DOHH2 (cell line): ENCODE data around the gene UBE2H.

ENCODE experiments used
- EZH2phosphoT487 ChIP-seq: fragments of 200-600 bp; sonication (generic); IDR thresholded peaks from 2 replicates; pipeline ENCODE4 v1.6.1; 2017; ENCODE audit warnings: borderline replicate concordance, mild to moderate bottlenecking, antibody characterized with exemption, low read length, moderate library complexity, mixed read lengths
- TF ChIP-seq, protein P1 (sequence below): fragments of 200-600 bp; sonication (generic); IDR thresholded peaks from one replicate; pipeline ENCODE4 v1.5.1; 2014; ENCODE audit warnings: antibody characterized with exemption, mild to moderate bottlenecking, low read depth, low read length; ENCODE audit not compliant: poor library complexity, severe bottlenecking

DNA sequence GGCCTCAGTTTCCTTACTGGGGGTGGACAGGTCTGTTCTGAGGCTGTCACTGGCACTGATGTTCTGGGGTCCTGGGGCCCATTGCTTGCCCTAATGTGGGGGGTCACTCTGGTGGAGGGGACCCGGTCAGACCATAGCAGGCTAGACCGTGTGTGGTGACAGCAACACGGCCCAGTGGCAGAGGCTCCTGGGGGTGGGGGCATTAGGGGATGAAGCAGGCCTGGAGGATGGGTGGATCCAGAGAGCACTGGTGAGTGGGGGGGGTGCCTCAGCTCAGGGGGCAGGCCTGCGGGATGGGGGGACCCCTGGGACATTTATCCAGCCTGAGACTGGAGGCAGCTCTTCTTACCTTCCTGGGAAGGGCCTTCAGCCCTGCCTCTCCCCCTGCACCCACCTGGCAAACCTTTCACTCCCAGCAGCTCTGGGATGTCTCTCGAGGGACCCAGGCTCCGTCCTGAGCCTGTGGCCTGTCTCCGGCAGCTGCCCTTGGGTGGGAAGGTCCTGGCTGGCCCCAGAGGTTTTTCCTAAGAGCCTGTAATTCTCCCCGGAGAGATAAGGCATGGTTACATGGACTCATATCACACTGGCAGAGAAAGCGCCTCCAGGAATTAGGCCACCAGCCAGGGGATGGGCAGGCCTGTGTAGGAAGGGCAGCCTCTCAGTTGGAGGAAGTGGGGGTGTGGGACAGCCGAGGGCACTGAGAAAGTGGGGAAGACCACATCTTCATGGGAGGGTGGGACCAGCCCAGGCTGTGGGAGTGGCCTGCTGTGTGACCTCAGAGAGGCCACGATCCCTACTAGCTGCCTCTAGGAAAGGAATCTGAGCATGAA, 147.7 kb downstream of the UBE2H start:
- TF ChIP-seq, protein P1, sequence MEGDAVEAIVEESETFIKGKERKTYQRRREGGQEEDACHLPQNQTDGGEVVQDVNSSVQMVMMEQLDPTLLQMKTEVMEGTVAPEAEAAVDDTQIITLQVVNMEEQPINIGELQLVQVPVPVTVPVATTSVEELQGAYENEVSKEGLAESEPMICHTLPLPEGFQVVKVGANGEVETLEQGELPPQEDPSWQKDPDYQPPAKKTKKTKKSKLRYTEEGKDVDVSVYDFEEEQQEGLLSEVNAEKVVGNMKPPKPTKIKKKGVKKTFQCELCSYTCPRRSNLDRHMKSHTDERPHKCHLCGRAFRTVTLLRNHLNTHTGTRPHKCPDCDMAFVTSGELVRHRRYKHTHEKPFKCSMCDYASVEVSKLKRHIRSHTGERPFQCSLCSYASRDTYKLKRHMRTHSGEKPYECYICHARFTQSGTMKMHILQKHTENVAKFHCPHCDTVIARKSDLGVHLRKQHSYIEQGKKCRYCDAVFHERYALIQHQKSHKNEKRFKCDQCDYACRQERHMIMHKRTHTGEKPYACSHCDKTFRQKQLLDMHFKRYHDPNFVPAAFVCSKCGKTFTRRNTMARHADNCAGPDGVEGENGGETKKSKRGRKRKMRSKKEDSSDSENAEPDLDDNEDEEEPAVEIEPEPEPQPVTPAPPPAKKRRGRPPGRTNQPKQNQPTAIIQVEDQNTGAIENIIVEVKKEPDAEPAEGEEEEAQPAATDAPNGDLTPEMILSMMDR: no peak
- no peak for TF ChIP-seq EZH2phosphoT487
